G401.6 (cell line): ENCODE data around the gene SFXN5.

Source experiments
- FAIRE-seq: peaks from 2 replicates; lab custom pipeline; 2012; peaks lifted over from hg19 to GRCh38; lab: Jason Lieb, UNC

The SFXN5 gene

DNA sequence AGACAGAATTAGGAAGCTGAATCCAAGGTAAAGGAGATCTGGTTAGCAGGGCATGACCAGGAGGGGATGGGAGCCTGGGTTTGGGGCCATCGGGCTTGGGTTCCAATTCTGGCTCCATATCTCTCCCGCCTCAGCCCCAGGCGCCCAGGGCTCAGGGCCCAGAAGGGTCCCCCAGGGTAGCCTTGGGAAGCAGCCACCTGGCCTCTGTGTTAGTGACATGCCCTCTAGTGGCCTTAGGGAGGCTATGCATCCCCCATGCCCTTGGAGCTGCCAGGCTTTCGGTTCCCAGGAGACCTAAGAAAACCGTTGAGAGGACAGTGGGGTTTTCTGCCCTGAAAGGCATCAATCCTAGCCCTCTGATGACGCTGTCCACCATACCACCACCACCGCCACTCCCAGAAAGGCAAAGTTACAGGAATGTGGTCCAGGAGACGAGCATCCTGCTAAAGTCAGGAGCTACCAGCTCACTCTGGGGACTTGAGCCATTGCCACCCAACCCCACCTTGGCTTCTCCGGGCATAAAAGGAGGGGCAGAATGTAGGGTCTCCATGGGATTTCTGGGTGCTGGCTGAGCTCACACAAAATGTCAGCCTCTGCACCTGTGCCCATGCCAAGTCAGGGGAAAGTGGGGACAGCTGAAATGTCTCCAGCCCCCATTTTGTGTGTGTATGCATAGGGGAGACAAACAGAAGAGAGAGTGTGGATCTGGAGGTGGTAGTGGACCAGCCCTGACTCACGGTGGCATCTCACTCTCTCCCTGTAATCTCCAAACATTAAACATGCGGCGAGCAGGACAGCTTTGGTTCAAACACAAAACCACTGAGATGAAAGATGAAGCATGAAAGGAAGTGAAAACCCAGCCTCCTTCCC is 97.7 kb downstream of the SFXN5 start:
- no peak for FAIRE-seq

DNA sequence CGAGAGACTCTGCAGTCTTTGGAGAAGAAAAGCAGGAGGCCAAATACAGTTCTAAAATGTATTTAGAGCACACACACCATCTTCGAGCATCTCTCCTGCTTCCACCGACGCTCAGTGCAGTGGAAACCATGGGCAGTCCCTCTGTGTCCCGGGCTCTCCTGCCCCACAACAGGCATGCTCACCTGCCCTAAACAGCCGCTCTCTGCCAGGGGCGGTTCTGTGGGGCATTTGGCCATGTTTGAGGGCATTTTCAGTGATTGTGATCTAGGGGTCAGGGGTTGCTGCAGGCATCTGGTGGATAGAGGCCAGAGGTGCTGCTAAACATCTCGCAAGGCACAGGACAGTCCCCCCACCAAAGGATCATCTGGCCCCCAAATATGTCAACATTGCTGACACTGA is 98.4 kb downstream of the SFXN5 start:
- no peak for FAIRE-seq

DNA sequence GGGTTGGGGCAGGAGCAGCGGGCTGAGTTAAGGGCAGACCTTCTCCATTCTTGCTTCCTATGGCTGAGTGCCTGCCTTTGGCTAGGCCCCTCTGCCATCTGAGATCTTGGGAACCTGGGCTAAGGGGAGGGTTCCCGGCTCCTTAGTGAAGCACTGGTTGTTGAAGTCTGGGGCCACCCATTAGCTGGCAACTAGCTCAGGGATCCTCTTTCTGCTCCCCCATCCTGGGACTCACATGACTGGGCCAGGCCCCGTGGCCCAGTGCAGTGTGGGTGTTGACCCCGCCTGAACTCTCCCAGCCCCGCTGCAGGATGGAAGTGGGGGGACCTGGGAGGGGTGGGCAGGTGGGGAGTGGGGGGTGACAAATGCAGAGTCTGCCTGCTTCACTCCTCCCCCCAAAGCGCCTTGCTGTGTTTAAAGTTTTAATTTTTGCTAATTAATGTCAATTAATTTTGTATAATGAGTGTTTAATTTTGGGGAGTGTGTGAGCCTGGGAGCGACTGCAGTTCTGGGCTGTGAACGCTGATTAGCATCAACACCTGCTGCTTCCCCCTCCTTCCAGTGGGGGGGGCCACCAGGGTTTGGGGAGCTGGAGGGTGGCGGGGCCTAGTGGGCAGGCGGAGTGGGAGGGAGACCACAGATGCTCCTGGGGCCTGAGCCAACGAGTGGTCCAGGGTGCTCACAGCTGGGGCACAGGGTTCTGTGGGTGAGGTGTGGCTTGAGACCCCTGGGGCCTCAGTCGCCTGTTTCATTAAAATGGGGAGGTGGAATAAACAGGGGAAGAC is 99.0 kb downstream of the SFXN5 start:
- no peak for FAIRE-seq

DNA sequence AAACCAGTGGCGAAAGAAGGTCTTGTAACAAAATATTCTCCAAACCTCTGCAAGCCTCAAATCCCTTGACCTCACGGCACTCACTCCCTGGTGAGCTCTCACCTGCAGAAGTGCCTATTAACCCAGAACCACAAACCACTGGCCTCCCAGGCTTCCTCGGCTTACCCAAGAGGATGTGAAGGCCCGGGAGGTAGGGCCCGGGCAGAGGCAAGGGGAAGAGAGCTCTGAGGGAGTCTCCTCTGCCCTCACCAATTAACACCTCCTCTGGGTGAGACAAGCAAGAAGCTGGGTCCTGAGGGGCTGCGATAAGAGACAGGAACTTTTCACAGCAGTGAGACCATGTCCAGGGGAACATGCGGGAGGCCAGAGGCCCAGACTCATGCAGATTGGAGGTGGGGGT is 100.5 kb downstream of the SFXN5 start:
- no peak for FAIRE-seq

DNA sequence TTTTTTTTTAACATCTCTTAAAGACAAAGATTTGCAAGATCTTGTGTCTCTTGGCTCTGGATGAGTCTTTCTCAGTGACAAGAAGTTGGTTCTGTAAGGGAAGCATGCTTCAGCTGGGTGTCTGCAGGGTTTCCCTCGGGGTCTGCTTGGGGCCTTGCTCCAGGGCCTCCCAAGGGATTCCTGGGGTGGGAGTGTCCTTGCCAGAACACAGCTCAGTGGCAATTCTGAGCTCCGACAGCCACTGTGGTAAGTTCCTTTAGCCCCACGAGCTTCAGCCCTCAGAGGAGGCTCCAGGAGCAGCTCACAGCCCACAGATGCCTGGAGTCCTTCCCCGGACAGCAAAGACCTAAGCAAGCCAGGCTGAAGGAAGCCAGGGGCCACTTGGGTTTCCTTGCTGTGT is 101.8 kb downstream of the SFXN5 start:
- FAIRE-seq = no peak

DNA sequence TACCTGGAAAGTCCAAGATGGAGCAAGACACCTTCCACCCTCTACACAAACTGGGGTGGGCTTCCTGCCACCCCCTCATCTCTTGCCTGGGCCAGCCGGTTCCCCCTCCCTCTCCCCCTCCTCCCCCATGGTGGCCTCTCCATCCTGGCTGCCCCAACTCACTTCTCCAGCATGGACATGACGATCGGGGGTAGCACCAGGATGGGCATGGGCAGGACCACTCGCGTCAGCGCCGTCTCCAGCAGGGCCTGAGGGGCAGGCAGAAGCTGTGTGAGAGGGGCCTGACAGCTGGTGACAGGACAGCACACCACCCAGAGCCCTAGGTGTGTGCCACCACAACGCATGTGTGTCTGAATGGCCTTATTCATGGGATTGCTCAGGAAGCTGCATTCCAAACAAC is 103.2 kb downstream of the SFXN5 start:
- FAIRE-seq = no peak

DNA sequence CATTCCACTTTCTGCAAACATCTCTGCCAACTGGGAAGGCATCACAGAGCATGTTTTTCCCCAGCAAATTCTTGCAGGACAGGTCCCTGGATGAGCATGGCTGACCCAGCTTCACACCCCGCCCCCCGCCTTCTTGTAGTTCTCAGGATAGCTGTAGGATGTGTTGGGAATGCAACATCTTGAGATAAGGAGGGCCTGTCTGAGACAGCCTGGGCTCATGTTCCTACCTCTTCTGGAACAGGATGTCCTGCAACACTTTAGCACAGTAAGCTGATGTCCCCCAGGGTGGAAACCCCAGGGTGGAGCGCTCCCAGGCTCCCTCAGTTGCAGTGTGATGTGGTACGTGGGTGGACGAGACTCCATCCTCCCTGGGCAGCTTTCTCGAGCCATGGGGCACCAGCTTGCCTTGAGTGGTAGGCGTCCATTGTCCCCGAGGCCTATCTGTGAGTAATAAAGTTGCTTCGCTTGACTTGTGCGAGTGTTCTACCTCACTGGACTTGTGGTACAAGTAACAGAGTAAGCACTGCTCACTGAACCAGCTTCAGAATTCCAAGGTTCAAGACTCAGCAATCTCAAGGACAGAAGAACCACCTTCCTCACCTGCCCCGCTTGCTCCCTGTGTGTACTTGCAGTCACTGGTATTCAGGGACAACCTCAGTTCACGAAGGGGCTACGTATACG is 105.6 kb downstream of the SFXN5 start:
- no peak for FAIRE-seq

DNA sequence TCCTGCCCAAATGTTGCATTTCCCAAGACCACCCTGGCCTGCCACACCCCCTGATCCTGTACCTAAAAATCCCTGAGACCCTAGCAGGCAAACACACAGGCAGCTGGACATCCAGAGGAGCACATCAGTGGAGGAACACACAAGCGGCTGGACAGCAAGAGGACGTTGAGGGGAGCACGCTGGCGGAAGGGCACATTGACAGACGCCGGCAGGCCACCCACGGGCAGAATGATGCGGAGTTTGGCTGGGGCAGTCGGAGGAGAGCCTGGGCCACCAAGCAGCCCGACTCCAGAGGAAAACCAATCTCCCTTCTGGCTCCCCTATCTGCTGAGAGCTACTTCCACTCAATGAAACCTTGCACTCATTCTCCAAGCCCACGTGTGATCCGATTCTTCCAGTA is 106.5 kb downstream of the SFXN5 start:
- no peak for FAIRE-seq

DNA sequence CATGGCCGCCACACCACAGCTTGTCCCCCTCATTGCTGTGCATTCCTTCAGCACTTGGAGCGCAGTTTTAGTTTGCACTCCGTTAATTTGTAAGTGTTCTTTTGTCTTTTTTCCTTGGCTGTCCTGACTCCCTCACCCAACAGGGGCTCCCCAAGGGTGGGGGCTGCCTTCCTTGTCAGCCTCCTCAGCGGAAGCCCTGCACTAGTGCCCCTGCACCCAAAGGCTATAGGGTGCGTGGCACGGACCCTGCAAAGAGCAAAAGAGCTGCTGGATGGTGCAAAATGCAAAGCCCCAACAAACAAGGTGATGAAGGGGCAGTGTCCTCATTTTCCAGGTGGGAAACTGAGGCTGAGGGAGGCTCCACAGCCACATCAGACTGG is 107.4 kb downstream of the SFXN5 start:
- no peak for FAIRE-seq

DNA sequence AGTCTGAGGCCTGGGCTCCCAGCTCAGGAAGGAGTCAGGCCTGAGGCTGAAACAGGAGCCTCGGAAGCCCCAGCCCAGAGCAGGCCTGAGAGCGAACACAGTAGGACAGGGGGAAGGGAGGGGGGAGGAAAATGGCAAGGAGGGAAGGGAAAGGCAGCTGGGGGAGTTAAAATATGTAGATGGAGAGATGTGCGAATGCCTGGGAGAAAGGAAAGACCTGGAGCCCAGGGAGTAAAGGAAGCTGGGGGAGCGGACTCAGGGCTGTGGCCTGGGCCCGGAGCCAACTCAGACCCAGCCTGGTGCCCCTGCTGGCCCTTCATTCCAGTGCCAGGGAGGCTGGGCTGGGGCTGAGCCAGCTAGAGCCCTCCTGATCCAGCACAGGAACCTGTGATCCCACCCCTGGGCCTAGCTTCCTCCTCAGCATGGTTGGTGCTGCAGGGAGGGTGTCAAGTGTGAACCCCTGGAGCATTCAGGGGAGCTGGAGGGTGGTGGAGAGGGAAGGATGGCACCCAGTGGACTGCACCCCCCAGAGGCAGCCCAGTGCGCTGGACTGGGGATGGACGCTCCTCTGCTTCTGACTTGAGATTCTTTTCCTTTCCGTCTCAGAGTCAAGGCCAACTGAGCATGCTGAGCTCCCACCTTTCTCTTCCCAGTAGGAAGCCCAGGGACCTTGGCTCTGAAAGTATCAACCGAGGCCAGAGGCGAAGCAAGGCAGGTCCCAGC is 107.9 kb downstream of the SFXN5 start:
- no peak for FAIRE-seq

DNA sequence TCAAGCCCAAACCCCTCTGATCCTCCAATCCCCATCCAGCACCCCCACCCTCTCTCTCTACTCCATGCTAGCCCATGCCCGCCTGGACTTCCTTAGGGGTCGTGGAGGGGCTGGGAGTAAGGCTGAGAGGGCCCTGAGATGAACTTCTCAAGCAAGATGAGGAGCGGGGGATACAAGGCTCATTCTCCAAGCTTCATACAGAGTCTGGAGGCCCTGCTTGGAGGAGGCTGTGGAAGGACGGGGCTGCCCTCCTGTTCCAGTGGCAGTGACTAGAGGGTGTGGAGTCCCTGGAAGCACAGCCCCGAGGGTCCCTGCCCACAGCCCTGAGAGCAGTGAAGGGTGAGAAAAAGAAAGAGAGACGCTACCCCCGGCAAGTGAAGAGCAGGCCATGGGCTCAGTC is 108.6 kb downstream of the SFXN5 start:
- no peak for FAIRE-seq

DNA sequence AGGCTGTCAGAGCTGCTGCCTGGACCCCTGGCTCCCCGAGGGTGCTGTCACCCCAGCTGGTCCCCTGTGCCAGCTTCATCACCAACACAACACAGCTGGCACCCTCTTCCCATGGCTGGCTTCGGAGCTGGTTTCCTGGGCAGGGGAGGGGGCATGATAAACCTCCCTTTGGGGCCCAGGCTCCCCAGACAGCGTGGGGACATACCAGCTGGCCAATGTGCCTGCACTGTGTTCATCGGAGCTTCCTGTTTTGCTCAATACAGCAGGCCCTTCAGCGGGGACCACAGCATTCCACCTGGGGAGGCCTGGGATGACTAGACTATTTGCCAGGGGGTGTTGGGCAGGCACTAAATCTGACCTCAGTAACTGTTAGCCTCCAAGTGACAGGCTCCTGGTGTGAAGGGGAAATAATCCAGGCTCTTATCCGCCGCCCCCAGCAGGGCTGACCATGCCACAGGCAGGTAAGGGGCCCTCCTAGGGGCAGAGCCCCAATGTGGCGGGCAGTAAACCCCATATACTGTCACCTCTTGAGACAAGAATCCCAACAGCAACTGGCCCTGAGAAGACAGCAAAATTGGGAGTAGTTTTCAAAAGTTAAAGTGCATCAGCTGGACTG is 109.6 kb downstream of the SFXN5 start:
- FAIRE-seq = no peak

DNA sequence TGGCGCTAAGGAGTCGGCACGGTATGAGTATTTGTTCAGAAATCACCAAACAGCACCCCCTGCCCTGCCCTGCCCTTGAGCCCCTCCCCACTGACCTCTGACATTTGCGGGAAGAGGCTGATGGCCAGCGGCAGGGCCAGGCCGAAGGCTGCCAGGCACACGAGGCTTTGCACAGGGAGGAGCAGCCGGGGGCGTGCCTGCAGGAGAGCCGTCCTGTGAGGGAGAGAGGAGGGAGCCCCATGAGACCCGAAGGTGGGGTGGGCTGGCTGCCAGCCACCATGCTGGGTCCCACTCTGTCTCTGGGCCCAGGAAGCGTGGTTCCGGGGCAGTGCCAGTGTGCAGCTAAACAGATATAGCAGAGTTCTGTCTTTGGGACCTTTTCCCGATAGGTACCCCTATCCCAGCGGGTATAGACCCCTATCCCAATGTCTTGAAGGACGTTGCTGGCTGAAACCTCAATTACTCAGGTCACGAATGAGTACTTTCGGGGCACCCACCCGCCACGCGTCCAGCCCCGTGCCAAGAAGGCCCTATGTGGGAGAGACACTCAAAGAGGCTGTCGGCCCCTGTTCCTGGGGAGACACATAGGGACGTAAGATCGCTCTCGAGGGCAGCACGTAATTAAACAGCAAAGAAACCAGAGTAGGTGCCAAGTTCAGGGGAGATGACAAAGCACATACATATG is 110.3 kb downstream of the SFXN5 start:
- FAIRE-seq = no peak

DNA sequence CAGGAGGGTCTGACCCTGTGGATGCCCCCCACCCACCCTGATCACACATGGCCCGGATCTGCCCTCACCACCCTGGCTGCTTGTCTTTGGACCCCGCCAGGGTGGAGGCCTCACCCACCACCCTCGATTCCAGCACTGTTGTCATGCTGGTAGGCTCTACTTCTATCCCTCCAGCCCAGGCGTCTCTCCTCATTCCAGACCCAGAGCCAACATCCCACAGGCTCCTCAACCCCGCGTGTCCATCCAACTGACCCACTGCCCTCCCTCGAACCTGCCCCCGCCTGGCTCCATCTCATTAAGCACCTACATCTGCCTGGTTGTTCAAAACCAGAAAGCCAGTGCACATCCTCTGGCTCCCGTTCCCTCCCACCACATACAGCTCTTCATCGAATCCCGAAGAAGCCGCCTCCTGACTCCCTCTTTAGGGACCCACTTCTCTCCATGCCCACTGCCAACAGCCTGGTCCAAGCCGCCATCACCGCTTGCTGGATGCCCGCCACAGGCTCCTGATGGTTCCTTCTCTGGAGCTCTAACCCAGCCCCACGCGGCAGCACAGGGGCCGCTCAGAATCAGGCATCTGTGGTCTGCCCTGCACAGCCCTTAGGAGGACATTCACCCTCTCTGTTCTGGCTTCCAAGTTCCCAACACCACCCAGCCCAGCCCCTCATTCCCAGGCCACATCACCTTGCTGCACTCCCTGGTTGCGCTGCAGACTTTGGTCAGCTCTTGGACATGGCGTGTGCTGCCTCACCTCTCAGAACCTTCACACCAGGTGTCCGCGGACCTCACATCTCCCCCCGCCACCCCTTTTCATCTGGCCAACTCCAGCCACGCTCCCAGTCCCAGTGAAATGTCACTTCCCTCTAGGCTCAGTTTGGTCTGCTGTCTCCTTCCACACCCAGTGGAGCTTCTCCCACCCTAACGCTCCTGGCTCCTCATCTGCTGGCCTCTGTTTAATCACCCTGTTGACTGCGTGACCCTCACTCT is 111.2 kb downstream of the SFXN5 start:
- no peak for FAIRE-seq

DNA sequence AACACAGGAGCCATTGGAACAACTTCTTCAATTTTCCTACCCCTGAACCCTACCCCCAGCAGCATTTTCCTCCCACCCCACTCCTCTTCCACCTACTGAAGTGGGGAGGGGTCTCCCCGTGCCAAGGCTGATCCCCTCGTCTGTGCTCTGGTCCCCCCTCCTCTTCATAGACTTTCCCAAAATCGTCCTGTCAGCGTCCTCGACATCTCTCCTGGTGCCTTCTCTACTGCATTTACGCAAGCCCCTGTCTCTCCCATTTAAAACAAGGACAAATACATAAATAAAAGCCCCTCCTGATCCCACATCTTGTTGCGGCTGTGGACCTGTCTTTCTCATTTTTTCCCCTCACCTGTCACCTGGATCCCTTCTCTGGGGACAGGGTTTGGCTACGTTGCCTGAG is 112.0 kb downstream of the SFXN5 start:
- FAIRE-seq = no peak

DNA sequence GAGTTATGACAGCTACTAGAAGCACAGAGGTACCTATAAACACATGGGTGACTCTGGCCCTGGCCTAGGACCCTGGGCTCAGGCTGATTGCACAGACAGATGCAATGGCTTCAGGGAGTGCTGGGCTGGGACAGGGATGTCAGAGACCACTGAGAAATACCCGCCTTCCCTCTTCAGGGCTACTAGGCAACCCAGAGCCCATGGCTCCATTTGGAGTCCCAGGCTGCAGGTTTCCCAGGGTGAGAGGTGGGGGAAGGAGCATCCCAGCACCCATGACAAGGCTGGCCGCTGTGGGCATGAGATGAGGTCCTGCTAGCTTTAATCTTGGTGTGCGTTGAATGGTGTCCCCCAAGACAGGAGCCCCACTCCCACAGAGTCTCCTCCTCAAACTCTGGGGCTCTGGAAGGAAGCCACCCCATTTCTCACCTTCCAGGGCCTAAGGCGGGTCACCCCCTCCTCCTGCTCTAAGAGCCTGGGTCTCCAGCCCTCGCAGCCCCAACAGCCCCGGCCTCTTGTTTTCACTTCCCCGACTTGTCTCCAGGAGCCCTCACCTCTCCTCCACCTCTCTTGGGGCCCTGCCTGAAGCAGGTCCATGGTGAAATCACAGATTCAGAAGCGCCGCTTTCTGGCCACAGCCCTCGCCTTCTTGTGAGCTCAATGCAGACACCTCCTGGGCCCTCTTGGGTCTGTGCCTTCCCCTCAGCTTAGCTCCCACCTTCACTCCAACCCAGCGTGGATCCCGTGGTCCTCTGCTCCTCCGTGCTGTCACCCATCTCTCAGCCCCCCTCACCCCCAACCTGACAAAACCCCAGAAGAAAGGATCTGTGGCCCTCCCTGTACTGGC is 112.7 kb downstream of the SFXN5 start:
- no peak for FAIRE-seq

DNA sequence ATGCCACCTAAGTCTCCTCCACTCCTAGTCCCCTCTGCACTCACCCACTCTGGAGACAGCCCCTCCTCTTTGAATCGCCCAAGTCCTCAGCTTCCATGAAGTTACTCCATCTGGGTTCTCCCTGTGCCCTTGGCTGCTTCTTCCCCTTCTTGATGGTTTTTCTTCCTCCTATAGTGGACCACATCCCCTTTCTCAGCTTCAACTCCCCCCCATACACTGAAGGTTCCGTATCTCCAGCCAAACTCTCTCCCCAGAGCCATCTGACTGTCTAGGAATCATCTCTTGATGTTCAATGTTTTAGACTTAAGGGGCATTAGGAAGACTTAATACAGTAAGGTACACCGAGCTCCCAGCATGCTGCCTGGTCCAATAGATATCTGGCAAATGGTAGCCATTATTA is 114.6 kb downstream of the SFXN5 start:
- FAIRE-seq = no peak

DNA sequence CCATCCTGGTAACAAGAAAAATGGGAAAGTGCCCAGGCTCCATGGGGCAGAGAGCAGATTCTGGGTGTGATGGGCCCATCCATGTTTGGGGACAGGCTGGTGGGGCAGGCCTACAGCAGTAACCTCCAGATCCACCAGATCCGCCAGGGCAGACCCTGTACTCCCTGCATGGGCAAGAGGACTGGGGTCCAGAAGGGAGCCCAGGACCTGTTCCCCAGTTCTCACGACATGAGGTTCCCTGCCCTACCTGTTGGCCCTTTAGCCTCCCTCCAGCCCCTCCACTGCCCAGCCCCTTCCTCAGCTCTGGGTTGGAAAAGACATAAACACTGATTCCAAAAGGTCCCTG is 115.5 kb downstream of the SFXN5 start:
- FAIRE-seq = no peak
